GM21447 (cell line): ENCODE data around the gene PNPLA8.
"Not testable (repeated sequence)": the region's sequence is repeated elsewhere in the genome, so short reads cannot be mapped to it uniquely, and the experiment has no call there.

Experiments
- ATAC-seq: cut with Tn5 transposase; IDR thresholded peaks from one replicate; pipeline ENCODE4 v1.9.1; 2021; ENCODE audit not compliant: unreplicated experiment

PNPLA8 gene, protein sequence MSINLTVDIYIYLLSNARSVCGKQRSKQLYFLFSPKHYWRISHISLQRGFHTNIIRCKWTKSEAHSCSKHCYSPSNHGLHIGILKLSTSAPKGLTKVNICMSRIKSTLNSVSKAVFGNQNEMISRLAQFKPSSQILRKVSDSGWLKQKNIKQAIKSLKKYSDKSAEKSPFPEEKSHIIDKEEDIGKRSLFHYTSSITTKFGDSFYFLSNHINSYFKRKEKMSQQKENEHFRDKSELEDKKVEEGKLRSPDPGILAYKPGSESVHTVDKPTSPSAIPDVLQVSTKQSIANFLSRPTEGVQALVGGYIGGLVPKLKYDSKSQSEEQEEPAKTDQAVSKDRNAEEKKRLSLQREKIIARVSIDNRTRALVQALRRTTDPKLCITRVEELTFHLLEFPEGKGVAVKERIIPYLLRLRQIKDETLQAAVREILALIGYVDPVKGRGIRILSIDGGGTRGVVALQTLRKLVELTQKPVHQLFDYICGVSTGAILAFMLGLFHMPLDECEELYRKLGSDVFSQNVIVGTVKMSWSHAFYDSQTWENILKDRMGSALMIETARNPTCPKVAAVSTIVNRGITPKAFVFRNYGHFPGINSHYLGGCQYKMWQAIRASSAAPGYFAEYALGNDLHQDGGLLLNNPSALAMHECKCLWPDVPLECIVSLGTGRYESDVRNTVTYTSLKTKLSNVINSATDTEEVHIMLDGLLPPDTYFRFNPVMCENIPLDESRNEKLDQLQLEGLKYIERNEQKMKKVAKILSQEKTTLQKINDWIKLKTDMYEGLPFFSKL

DNA sequence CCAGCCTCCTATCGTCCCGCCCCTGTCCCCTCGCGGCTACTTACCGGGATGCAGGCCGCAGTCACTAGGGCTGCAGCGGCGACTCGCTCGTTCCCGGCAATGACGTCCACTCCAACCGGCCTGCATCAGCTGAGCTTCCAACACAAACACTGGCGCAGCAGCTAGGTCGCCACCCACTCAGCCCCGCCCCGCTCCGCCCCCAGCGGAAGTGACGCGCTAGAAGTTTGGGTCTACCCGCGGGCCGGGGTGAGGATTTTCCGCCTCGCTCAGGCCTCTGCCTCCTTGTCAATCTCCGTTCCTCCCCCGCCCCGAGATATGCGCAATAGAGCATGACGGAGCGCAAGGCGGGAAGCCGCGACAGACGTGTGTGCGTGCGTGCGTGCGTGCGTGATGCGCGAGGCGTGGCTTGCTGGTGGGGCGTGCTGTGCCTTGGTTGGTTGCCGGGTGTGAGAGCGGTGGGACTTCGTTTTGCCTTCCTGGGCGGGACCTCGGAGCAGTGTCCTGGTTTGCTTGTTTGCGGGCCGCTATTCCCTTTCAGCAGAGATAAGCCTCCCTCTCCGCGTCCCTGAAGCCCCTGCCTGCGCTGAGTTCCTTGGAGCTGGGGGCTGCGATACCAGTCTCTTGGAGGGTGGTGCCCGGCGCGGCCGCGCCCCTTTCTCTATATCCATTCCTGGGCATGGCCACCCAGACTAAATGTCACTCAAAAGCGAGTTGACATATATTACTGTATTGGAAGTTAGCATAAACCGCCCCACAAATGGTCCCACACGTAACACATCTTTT lies at the start of gene PNPLA8:
Gene PNPLA8, minus strand, starts transcription at position 151 of the 783 bp plus-strand sequence. CDS start 10,644 bp downstream, outside the sequence.
- peak; percentile 92 for ATAC-seq

GRCh38 chr7:108575156-108575555 lies 49.2 kb upstream of the PNPLA8 start:
- ATAC-seq = no peak

- no peak for ATAC-seq
Measured at GRCh38 chr7:108572480-108572879, 46.5 kb upstream of the PNPLA8 start.

GRCh38 chr7:108570146-108570755 lies 44.3 kb upstream of the PNPLA8 start:
- peak; percentile 37 for ATAC-seq

DNA sequence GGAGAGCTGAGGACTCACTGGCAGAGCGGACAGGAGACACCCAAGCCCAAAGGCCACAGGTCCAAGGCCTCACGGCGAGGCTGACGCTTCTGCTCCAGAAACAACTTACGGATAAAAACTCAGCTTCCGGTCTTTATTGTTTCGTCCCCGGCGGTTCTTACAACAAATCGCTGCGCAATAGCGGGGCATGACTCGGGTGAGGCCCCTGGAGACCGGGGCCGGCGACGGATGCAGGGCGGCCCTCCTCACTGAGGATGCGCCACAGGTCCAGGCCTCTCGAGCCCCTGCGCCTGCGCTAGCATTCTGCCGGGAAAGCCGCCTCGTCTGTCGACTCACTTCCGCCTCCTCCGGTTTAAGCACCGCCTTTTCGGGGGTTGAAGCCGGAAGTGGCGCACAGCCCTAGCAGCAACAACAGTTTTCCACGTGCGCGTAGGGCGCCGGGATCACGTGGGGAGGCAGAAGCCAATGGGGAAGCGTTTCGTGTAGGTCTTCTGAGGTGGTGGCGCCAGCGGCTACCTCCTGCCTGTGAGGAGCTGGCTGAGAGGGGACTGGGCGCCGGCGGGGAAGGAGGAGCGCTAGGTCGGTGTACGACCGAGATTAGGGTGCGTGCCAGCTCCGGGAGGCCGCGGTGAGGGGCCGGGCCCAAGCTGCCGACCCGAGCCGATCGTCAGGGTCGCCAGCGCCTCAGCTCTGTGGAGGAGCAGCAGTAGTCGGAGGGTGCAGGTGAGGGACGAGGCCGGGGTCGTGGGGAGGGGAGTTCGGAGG lies 43.6 kb upstream of the PNPLA8 start, which contains the start of the genes DNAJB9 and THAP5:
Gene DNAJB9, plus strand, starts transcription at position 494 of the 765 bp plus-strand sequence. CDS start 1,853 bp downstream, outside the sequence.
Gene THAP5, minus strand, starts transcription at position 326 of the 765 bp plus-strand sequence. Its CDS starts 137 bp downstream, at position 189.
- peak; percentile 92 for ATAC-seq

- no peak for ATAC-seq
Measured at GRCh38 chr7:108568801-108569380, 43.0 kb upstream of the PNPLA8 start.

GRCh38 chr7:108565987-108566386 lies 40.1 kb upstream of the PNPLA8 start:
- no peak for ATAC-seq

DNA sequence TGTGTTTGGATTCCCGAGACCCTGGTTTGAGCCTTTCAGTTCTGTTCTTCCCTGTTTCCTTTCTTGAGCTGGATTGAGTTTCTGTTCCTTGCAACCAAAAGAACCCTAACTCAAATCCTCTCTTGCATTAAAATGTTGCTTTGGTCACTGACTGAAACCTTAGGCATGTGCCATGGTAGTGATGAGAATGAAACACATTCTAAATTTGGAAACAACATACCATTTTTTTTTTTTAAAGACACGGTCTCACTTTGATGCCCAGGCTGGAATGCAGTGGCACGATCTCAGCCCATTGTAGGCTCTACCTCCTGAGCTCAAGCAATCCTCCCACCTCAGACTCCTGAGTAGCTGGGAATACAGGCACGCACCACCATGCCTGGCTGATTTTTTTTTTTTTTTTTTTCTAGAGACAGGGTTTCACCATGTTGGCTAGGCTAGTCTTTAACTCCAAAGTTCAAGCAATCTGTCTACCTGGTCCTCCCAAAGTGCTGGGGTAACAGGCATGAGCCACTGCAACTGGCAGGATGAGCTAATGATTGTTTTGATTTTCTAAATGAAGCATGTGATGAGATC lies 35.2 kb upstream of the PNPLA8 start:
- ATAC-seq = no peak

DNA sequence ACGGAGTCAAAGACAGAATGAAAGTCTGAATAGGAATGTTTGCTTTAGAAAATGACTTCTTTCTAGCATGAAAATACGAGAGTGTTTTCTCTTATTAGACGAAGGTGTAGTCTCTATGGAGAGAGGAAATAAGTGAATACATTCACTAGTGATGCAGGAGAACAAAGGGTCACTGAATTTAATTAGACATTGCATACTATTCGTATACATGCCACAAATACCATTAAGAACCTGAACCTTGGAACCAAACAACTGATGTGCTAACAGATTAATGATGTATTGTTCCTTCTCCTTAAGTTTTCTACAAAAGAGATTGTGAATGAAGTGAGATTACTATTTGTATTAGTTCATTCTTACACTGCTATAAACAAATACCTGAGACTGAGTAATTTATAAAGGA lies 33.3 kb upstream of the PNPLA8 start:
- ATAC-seq = no peak

- ATAC-seq = no peak
Measured at GRCh38 chr7:108557617-108558016, 31.7 kb upstream of the PNPLA8 start.

GRCh38 chr7:108557191-108557590 lies 31.3 kb upstream of the PNPLA8 start:
- ATAC-seq = no peak

GRCh38 chr7:108556665-108557064 lies 30.7 kb upstream of the PNPLA8 start:
- ATAC-seq = not testable (repeated sequence)

- ATAC-seq = not testable (repeated sequence)
Measured at GRCh38 chr7:108548141-108548896, 22.4 kb upstream of the PNPLA8 start.

GRCh38 chr7:108541478-108541877 lies 15.5 kb upstream of the PNPLA8 start:
- ATAC-seq = no peak

- not testable (repeated sequence) for ATAC-seq
Measured at GRCh38 chr7:108538685-108539084, 12.8 kb upstream of the PNPLA8 start.

DNA sequence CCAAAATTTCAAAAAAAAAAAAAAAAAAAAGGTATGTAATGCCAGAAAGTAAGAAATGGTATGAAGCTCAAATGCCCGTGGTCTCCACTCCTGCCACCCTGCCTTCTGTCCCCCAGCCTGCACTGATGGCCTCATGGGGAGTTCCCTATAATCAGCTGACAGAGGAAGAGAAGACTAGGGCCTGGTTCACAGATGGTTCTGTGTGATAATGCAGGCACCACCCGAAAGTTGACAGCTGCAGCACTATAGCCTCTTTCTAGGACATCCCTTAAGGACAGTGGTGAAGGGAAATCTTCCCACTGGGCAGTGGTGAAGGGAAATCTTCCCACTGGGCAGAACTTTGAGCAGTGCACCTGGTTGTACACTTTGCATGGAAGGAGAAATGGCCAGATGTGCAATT lies 12.3 kb upstream of the PNPLA8 start:
- not testable (repeated sequence) for ATAC-seq

DNA sequence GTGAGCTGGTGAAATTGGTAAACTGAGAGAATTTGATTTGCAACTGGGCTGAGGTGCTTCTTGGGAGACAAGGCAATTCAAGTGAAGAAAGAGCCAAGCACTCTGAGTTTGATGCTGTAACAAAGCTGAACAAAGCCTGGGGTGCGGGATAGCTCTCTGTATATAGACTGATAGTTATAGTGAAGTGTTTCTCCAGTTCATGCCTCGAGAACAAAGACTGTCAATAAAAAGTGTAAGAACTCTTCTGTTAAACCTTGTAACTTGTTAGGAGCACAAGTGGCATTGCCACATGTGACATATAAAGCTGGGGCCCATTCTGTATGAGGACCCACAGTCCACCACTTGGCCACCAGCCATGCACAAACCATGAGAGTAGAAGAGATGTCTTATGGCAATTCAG lies 11.3 kb upstream of the PNPLA8 start:
- ATAC-seq = no peak

GRCh38 chr7:108535744-108536143 lies 9.8 kb upstream of the PNPLA8 start:
- no peak for ATAC-seq
